Lower leg skin (tissue), 3 donors: ENCODE measurements around the gene CDRT15L2.
"Not testable (repeated sequence)": the region's sequence is repeated elsewhere in the genome, so short reads cannot be mapped to it uniquely, and the experiment has no call there.

Experiments used
- CTCF ChIP-seq, 3 donors: fragments of 450-650 bp; IDR thresholded peaks; one replicate each; pipeline ENCODE4 v1.5.1; 2016; ENCODE audit warnings: antibody characterized with exemption in 3 of 3, mild to moderate bottlenecking in 3 of 3, moderate library complexity in 2 of 3
- POLR2A ChIP-seq, 2 donors: fragments of 450-650 bp; IDR thresholded peaks; one replicate each; pipeline ENCODE4 v1.6.1; 2016 to 2017; ENCODE audit warnings: antibody characterized with exemption in 2 of 2, mild to moderate bottlenecking in 1 of 2, moderate library complexity in 1 of 2

DNA sequence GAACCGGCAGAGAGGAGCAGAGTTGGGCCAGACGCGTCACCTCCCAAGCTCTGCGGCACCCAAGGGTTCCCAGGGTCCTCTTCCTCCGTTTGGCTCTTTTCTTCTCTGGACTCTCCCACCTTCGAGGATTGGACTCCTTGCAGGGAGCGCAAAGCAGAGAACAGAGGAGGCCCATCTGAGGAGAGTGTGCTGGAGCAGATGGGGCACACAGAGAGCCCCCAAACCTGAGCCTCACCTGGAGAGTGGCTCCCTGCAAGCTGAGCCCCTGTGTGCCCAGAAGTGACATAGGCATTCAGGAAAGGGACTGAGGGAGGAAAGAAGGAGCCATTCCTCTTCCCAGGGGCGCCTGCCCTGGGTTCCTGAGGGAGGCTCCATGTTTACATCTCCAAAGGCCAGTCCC is 6.3 kb upstream of the CDRT15L2 start:
- not testable (repeated sequence) for TF ChIP-seq CTCF, POLR2A (IDR thresholded peaks at IDR 0.05)
